IPS-18a (cell line): ENCODE measurements around the gene GALC.

Experiments used
- H3K27ac ChIP-seq: one replicate; pipeline ENCODE4 v1.5.1; 2013; ENCODE audit warnings: low read length
- H3K27me3 ChIP-seq: one replicate; pipeline ENCODE4 v1.6.1; 2013; ENCODE audit warnings: mild to moderate bottlenecking, low read length; ENCODE audit not compliant: control insufficient read depth, insufficient read depth
- H3K36me3 ChIP-seq: one replicate; pipeline ENCODE4 v1.6.1; 2013; ENCODE audit warnings: low read depth, low read length; ENCODE audit not compliant: control insufficient read depth
- H3K4me1 ChIP-seq: one replicate; pipeline ENCODE4 v1.6.1; 2013; ENCODE audit warnings: low read depth, low read length; ENCODE audit not compliant: control insufficient read depth
- H3K4me3 ChIP-seq: one replicate; pipeline ENCODE4 v1.5.1; 2013; ENCODE audit warnings: low read length
- H3K9ac ChIP-seq: one replicate; pipeline ENCODE4 v1.6.1; 2013; ENCODE audit warnings: mild to moderate bottlenecking, low read length, moderate library complexity
- H3K9me3 ChIP-seq: one replicate; pipeline ENCODE4 v1.6.1; 2013; ENCODE audit warnings: low read depth, low read length; ENCODE audit not compliant: control insufficient read depth

Gene GALC

GRCh38 chr14:87989221-87989955 is 3.6 kb downstream of the GALC start:
- Histone ChIP-seq H3K4me3 (no peak overlapping the region), H3K9me3 (no peaks in the 10 kb centered on the region), H3K36me3 (no peaks in the 10 kb centered on the region), H3K4me1 (peaks cover 7% of the 10 kb centered on the region), H3K27me3 (no peaks in the 10 kb centered on the region), H3K9ac (no peak overlapping the region), H3K27ac (no peak overlapping the region)

- H3K27me3 ChIP-seq = no peaks in the 10 kb centered on the region
- H3K9ac ChIP-seq = no peak overlapping the region
- H3K9me3 ChIP-seq = no peaks in the 10 kb centered on the region
- no peaks in the 10 kb centered on the region for H3K4me1 ChIP-seq
- H3K36me3 ChIP-seq = no peaks in the 10 kb centered on the region
- no peak overlapping the region for H3K4me3 ChIP-seq
- no peak overlapping the region for H3K27ac ChIP-seq
Measured at GRCh38 chr14:87979689-87980088, 13.3 kb downstream of the GALC start.

GRCh38 chr14:87975636-87976035 is 17.3 kb downstream of the GALC start:
- Histone ChIP-seq H3K36me3 (no peaks in the 10 kb centered on the region), H3K4me3 (no peak overlapping the region), H3K4me1 (no peaks in the 10 kb centered on the region), H3K27ac (no peak overlapping the region), H3K9me3 (no peaks in the 10 kb centered on the region), H3K9ac (no peak overlapping the region), H3K27me3 (no peaks in the 10 kb centered on the region)

- Histone ChIP-seq H3K4me3 (no peak overlapping the region), H3K36me3 (no peaks in the 10 kb centered on the region), H3K27me3 (no peaks in the 10 kb centered on the region), H3K27ac (no peak overlapping the region), H3K9ac (no peak overlapping the region), H3K4me1 (no peaks in the 10 kb centered on the region), H3K9me3 (no peaks in the 10 kb centered on the region)
Measured at GRCh38 chr14:87971010-87971409, 22.0 kb downstream of the GALC start.

GRCh38 chr14:87967496-87967895 is 25.5 kb downstream of the GALC start:
- H3K36me3 ChIP-seq = no peaks in the 10 kb centered on the region
- no peaks in the 10 kb centered on the region for H3K27me3 ChIP-seq
- H3K27ac ChIP-seq = no peak overlapping the region
- no peak overlapping the region for H3K9ac ChIP-seq
- no peak overlapping the region for H3K4me3 ChIP-seq
- no peaks in the 10 kb centered on the region for H3K9me3 ChIP-seq
- no peaks in the 10 kb centered on the region for H3K4me1 ChIP-seq

- Histone ChIP-seq H3K4me3 (no peak overlapping the region), H3K9ac (no peak overlapping the region), H3K36me3 (no peaks in the 10 kb centered on the region), H3K27me3 (no peaks in the 10 kb centered on the region), H3K9me3 (no peaks in the 10 kb centered on the region), H3K4me1 (no peaks in the 10 kb centered on the region), H3K27ac (no peak overlapping the region)
Measured at GRCh38 chr14:87966816-87967215, 26.2 kb downstream of the GALC start.

- Histone ChIP-seq H3K9ac (no peak overlapping the region), H3K27ac (no peak overlapping the region), H3K27me3 (no peaks in the 10 kb centered on the region), H3K36me3 (no peaks in the 10 kb centered on the region), H3K4me1 (no peaks in the 10 kb centered on the region), H3K4me3 (no peak overlapping the region), H3K9me3 (no peaks in the 10 kb centered on the region)
Measured at GRCh38 chr14:87961246-87961645, 31.7 kb downstream of the GALC start.

- no peak overlapping the region for H3K4me3 ChIP-seq
- no peaks in the 10 kb centered on the region for H3K4me1 ChIP-seq
- H3K9me3 ChIP-seq = no peaks in the 10 kb centered on the region
- no peaks in the 10 kb centered on the region for H3K27me3 ChIP-seq
- no peaks in the 10 kb centered on the region for H3K36me3 ChIP-seq
- H3K9ac ChIP-seq = no peak overlapping the region
- no peak overlapping the region for H3K27ac ChIP-seq
Measured at GRCh38 chr14:87960013-87960787, 32.8 kb downstream of the GALC start.

GRCh38 chr14:87955501-87955900 is 37.5 kb downstream of the GALC start:
- no peaks in the 10 kb centered on the region for H3K36me3 ChIP-seq
- H3K9me3 ChIP-seq = no peaks in the 10 kb centered on the region
- no peak overlapping the region for H3K9ac ChIP-seq
- no peaks in the 10 kb centered on the region for H3K27me3 ChIP-seq
- no peaks in the 10 kb centered on the region for H3K4me1 ChIP-seq
- H3K27ac ChIP-seq = no peak overlapping the region
- no peak overlapping the region for H3K4me3 ChIP-seq

GRCh38 chr14:87952307-87953094 is 40.5 kb downstream of the GALC start:
- no peak overlapping the region for H3K4me3 ChIP-seq
- no peak overlapping the region for H3K9ac ChIP-seq
- peaks cover 4% of the 10 kb centered on the region for H3K4me1 ChIP-seq
- H3K27ac ChIP-seq = no peak overlapping the region
- H3K9me3 ChIP-seq = no peaks in the 10 kb centered on the region
- no peaks in the 10 kb centered on the region for H3K36me3 ChIP-seq
- no peaks in the 10 kb centered on the region for H3K27me3 ChIP-seq

GRCh38 chr14:87944987-87945604 is 47.9 kb downstream of the GALC start:
- no peak overlapping the region for H3K4me3 ChIP-seq
- no peak overlapping the region for H3K27ac ChIP-seq
- H3K4me1 ChIP-seq = peaks cover under 1% of the 10 kb centered on the region
- H3K36me3 ChIP-seq = no peaks in the 10 kb centered on the region
- H3K9me3 ChIP-seq = no peaks in the 10 kb centered on the region
- no peak overlapping the region for H3K9ac ChIP-seq
- H3K27me3 ChIP-seq = no peaks in the 10 kb centered on the region
